HEK293 (cell line): ENCODE data around the gene CZIB.

Experiments used
- ZSCAN30 ChIP-seq: fragments of 450-650 bp; IDR thresholded peaks from 2 replicates; pipeline ENCODE4 v1.5.1; 2018; ENCODE audit warnings: missing biosample characterization, mild to moderate bottlenecking, missing genetic modification characterization, moderate library complexity
- TF ChIP-seq, protein P1 (sequence below): fragments of 450-650 bp; formaldehyde crosslinking; IDR thresholded peaks from 2 replicates; pipeline ENCODE4 v1.5.1; 2016; ENCODE audit warnings: missing biosample characterization, missing genetic modification characterization
- TF ChIP-seq, protein P2 (sequence below): fragments of 450-650 bp; formaldehyde crosslinking; conservative IDR thresholded peaks from 2 replicates; pipeline ENCODE4 v1.5.1; 2016; ENCODE audit warnings: low read depth, missing biosample characterization, missing genetic modification characterization

DNA sequence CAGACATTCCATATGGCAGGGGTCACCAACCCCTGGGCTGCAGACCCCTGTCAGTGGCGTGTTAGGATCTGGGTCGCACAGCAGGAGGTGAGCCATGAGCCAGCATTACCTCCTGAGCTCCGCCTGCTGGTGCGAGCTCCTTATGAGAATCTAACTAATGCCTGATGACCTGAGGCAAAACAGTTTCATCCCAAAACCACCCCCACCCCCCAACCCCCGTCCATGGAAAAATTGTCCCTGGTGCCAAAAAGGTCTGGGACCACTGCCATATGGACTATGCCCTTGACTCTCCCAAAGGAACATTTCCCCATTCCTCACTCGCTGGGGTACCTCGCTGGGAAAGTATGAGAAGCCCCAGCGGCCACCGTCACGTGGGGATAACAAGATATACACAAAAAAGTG lies 30.2 kb downstream of the CZIB start:
- no peak for TF ChIP-seq ZSCAN30 (tag by site-specific recombination)
- TF ChIP-seq, protein P1, sequence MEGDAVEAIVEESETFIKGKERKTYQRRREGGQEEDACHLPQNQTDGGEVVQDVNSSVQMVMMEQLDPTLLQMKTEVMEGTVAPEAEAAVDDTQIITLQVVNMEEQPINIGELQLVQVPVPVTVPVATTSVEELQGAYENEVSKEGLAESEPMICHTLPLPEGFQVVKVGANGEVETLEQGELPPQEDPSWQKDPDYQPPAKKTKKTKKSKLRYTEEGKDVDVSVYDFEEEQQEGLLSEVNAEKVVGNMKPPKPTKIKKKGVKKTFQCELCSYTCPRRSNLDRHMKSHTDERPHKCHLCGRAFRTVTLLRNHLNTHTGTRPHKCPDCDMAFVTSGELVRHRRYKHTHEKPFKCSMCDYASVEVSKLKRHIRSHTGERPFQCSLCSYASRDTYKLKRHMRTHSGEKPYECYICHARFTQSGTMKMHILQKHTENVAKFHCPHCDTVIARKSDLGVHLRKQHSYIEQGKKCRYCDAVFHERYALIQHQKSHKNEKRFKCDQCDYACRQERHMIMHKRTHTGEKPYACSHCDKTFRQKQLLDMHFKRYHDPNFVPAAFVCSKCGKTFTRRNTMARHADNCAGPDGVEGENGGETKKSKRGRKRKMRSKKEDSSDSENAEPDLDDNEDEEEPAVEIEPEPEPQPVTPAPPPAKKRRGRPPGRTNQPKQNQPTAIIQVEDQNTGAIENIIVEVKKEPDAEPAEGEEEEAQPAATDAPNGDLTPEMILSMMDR, result no peak
- TF ChIP-seq, protein P2, sequence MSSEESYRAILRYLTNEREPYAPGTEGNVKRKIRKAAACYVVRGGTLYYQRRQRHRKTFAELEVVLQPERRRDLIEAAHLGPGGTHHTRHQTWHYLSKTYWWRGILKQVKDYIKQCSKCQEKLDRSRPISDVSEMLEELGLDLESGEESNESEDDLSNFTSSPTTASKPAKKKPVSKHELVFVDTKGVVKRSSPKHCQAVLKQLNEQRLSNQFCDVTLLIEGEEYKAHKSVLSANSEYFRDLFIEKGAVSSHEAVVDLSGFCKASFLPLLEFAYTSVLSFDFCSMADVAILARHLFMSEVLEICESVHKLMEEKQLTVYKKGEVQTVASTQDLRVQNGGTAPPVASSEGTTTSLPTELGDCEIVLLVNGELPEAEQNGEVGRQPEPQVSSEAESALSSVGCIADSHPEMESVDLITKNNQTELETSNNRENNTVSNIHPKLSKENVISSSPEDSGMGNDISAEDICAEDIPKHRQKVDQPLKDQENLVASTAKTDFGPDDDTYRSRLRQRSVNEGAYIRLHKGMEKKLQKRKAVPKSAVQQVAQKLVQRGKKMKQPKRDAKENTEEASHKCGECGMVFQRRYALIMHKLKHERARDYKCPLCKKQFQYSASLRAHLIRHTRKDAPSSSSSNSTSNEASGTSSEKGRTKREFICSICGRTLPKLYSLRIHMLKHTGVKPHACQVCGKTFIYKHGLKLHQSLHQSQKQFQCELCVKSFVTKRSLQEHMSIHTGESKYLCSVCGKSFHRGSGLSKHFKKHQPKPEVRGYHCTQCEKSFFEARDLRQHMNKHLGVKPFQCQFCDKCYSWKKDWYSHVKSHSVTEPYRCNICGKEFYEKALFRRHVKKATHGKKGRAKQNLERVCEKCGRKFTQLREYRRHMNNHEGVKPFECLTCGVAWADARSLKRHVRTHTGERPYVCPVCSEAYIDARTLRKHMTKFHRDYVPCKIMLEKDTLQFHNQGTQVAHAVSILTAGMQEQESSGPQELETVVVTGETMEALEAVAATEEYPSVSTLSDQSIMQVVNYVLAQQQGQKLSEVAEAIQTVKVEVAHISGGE, result no peak
